K562 (cell line): ENCODE measurements around the gene TIFAB. TPM values are rescaled to one million over a fixed set of nuclear protein-coding genes. Genes with fewer than 3 reads are reported as not detected.

ENCODE experiments used
- CHD4 ChIP-seq: fragments of 200-600 bp; sonication (generic); IDR thresholded peaks from 3 replicates; pipeline ENCODE4 v1.6.1; 2012; ENCODE audit warnings: low read depth, mild to moderate bottlenecking, mixed read lengths, low read length, inconsistent platforms; ENCODE audit not compliant: insufficient read depth, insufficient replicate concordance, poor library complexity, severe bottlenecking
- DIDO1 ChIP-seq: fragments of 450-650 bp; IDR thresholded peaks from 2 replicates; pipeline ENCODE4 v1.6.1; 2016; ENCODE audit warnings: low read depth, missing biosample characterization, missing genetic modification characterization
- ETV5 ChIP-seq: sonication (generic); formaldehyde crosslinking; IDR thresholded peaks from 2 replicates; pipeline ENCODE4 v1.4.0; 2020; ENCODE audit warnings: low read depth, mild to moderate bottlenecking, missing genetic modification reagents
- KAT2B ChIP-seq: IDR thresholded peaks from one replicate; pipeline ENCODE4 v1.6.1; 2012; ENCODE audit warnings: low read depth, mild to moderate bottlenecking, control low read depth, inconsistent platforms, low read length, moderate library complexity
- KDM1A ChIP-seq, 2 experiments: fragments of 450-650 bp; IDR thresholded peaks; 2 replicates each; pipeline ENCODE4 v1.6.1; 2016; ENCODE audit warnings: mild to moderate bottlenecking in 2 of 2
- LCOR ChIP-seq: sonication (generic); formaldehyde crosslinking; IDR thresholded peaks from 2 replicates; pipeline ENCODE4 v1.8.0; 2022; ENCODE audit warnings: mild to moderate bottlenecking, missing genetic modification reagents
- MYBL2 ChIP-seq, 2 experiments: fragments of 450-650 bp in 1 of 2; sonication (generic) in 1 of 2; formaldehyde crosslinking in 1 of 2; IDR thresholded peaks; 2 replicates each; pipeline versions ENCODE4 v1.6.1 to v1.8.1; 2017 to 2022; ENCODE audit warnings: borderline replicate concordance in 1 of 2, inconsistent platforms in 1 of 2, low read depth in 1 of 2, mild to moderate bottlenecking in 1 of 2, missing genetic modification reagents in 1 of 2, moderate library complexity in 1 of 2
- RBM14 ChIP-seq: fragments of 200-400 bp; formaldehyde crosslinking; IDR thresholded peaks from 2 replicates; pipeline ENCODE4 v1.6.1; 2018; ENCODE audit warnings: low read depth, mild to moderate bottlenecking, low read length, moderate library complexity, borderline replicate concordance; ENCODE audit not compliant: insufficient read depth
- TBL1XR1 ChIP-seq, 2 experiments: IDR thresholded peaks; 2 replicates each; pipeline ENCODE4 v1.6.1; 2012; ENCODE audit warnings: improper control_type of control experiment in 2 of 2, low read length in 2 of 2, mild to moderate bottlenecking in 1 of 2
- XRCC5 ChIP-seq: fragments of 200-400 bp; formaldehyde crosslinking; IDR thresholded peaks from 2 replicates; pipeline ENCODE4 v1.6.1; 2017; ENCODE audit warnings: low read depth, mild to moderate bottlenecking, low read length
- ZC3H8 ChIP-seq: fragments of 450-650 bp; IDR thresholded peaks from 2 replicates; pipeline ENCODE4 v1.6.1; 2017
- ZNF274 ChIP-seq: IDR thresholded peaks from 2 replicates; pipeline ENCODE4 v1.6.1; 2011; ENCODE audit warnings: low read depth, mild to moderate bottlenecking, low read length, moderate library complexity, borderline replicate concordance
- polyA plus RNA-seq, 8 experiments: library from polyadenylated mRNA; depleted of rRNA in 4 of 8; stranded (reverse) in 5 of 8; unstranded in 3 of 8; fragments of >200 nt; fragmentation: Nextera tagmentation in 2 of 8; fragmentation: Illumina TruSeq in 1 of 8; extraction: Ambion mirVana in 2 of 8; extraction: Trizol in 1 of 8; gene quantifications; 2 replicates each; pipeline versions ENCODE4 v1.2.1 to v1.2.3, GENCODE V29; 2011 to 2014; ENCODE audit warnings: inconsistent platforms in 1 of 8, missing spikeins in 1 of 8
- total RNA-seq, 7 experiments: library from RNA; depleted of rRNA in 6 of 7; stranded (reverse); fragments of >200 nt in 6 of 7; fragmentation: Illumina TruSeq in 2 of 7; extraction: Trizol in 2 of 7; gene quantifications; 2 replicates each; pipeline versions ENCODE4 v1.2.1 to v1.2.3, GENCODE V29; 2011 to 2021; ENCODE audit warnings: low replicate concordance in 1 of 7
- TF ChIP-seq, protein P1 (sequence below), 2 experiments: IDR thresholded peaks in 1 of 2; conservative IDR thresholded peaks in 1 of 2; 2 replicates each; pipeline ENCODE4 v1.6.1; 2016; ENCODE audit warnings: low read depth in 2 of 2, mild to moderate bottlenecking in 1 of 2, missing compliant biosample characterization in 1 of 2, missing genetic modification characterization in 1 of 2, moderate library complexity in 1 of 2
- TF ChIP-seq, protein P2 (sequence below): fragments of 450-650 bp; IDR thresholded peaks from 2 replicates; pipeline ENCODE4 v1.6.1; 2016; ENCODE audit warnings: borderline replicate concordance
- TF ChIP-seq, protein P3 (sequence below): sonication (generic); formaldehyde crosslinking; IDR thresholded peaks from 2 replicates; pipeline ENCODE4 v1.8.0; 2023; ENCODE audit warnings: mild to moderate bottlenecking, missing genetic modification reagents
- TF ChIP-seq, protein P4 (sequence below), 2 experiments: fragments of 150-350 bp in 1 of 2; IDR thresholded peaks; 2 replicates each; pipeline ENCODE4 v1.6.1; 2012 to 2016; ENCODE audit warnings: low read depth in 2 of 2, low read length in 2 of 2, mild to moderate bottlenecking in 1 of 2, moderate library complexity in 1 of 2

The TIFAB gene
- total and polyA plus RNA-seq, 9 of the 15 experiments (the other 6 are each of a cell fraction or from before 2014, with no cell fraction given) = not detected

DNA sequence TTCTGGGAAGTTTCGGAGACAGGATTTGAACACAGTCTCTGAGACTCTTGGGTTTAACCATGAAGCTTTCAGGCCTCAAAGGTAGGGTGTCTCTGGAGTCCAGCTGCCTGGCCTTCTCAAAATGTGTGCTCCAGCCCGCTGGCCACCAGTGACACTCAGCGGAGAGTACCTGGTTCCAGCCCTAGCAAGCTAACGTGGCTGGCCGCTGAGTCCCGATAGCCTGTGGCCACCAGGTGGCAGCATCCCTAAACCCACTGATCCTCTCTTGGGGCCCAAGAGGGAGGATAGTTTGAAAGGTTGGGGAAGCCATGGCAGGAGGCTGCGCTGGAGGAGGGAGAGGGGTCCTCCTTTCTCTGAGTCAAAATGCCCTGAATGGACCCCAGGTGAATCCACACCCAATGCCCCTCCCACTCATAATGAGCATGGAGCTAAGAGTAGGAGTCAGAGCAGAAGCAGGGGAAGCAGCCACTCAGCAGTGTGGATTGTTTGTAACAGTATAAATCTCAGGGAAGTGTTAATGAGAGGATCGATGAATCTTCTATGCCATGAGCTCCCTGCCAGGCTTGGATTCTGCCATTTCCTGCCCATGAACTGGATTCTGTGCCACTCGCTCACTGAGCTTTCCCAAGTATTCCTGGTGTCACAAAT is 5.4 kb upstream of the TIFAB start (continued):
- TF ChIP-seq ETV5 (CRISPR knock-in tag) (no peak), LCOR (CRISPR knock-in tag) (no peak), KDM1A (IDR thresholded peaks at IDR 0.05) (no peak), XRCC5 (peak; percentile 91), CHD4 (no peak), MYBL2 (IDR thresholded peaks at IDR 0.05; ENCODE audit: low read depth) (no peak), MYBL2 (CRISPR knock-in tag; IDR thresholded peaks at IDR 0.05; ENCODE audit: borderline replicate concordance) (no peak), TBL1XR1 (IDR thresholded peaks at IDR 0.05; ENCODE audit: low read length in 2 of 2) (no peak), KAT2B (no peak), RBM14 (no peak), ZNF274 (no peak), ZC3H8 (no peak), DIDO1 (tag) (no peak)
- TF ChIP-seq, protein P1, sequence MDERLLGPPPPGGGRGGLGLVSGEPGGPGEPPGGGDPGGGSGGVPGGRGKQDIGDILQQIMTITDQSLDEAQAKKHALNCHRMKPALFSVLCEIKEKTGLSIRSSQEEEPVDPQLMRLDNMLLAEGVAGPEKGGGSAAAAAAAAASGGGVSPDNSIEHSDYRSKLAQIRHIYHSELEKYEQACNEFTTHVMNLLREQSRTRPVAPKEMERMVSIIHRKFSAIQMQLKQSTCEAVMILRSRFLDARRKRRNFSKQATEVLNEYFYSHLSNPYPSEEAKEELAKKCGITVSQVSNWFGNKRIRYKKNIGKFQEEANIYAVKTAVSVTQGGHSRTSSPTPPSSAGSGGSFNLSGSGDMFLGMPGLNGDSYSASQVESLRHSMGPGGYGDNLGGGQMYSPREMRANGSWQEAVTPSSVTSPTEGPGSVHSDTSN (CRISPR knock-in tag; IDR thresholded peaks at IDR 0.05; ENCODE audit: low read depth) = no peak
- TF ChIP-seq, protein P1 (tag; conservative IDR thresholded peaks at IDR 0.05; ENCODE audit: low read depth) = no peak
- TF ChIP-seq, protein P2, sequence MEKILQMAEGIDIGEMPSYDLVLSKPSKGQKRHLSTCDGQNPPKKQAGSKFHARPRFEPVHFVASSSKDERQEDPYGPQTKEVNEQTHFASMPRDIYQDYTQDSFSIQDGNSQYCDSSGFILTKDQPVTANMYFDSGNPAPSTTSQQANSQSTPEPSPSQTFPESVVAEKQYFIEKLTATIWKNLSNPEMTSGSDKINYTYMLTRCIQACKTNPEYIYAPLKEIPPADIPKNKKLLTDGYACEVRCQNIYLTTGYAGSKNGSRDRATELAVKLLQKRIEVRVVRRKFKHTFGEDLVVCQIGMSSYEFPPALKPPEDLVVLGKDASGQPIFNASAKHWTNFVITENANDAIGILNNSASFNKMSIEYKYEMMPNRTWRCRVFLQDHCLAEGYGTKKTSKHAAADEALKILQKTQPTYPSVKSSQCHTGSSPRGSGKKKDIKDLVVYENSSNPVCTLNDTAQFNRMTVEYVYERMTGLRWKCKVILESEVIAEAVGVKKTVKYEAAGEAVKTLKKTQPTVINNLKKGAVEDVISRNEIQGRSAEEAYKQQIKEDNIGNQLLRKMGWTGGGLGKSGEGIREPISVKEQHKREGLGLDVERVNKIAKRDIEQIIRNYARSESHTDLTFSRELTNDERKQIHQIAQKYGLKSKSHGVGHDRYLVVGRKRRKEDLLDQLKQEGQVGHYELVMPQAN = no peak
- TF ChIP-seq, protein P3, sequence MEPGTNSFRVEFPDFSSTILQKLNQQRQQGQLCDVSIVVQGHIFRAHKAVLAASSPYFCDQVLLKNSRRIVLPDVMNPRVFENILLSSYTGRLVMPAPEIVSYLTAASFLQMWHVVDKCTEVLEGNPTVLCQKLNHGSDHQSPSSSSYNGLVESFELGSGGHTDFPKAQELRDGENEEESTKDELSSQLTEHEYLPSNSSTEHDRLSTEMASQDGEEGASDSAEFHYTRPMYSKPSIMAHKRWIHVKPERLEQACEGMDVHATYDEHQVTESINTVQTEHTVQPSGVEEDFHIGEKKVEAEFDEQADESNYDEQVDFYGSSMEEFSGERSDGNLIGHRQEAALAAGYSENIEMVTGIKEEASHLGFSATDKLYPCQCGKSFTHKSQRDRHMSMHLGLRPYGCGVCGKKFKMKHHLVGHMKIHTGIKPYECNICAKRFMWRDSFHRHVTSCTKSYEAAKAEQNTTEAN = no peak
- TF ChIP-seq, protein P4, sequence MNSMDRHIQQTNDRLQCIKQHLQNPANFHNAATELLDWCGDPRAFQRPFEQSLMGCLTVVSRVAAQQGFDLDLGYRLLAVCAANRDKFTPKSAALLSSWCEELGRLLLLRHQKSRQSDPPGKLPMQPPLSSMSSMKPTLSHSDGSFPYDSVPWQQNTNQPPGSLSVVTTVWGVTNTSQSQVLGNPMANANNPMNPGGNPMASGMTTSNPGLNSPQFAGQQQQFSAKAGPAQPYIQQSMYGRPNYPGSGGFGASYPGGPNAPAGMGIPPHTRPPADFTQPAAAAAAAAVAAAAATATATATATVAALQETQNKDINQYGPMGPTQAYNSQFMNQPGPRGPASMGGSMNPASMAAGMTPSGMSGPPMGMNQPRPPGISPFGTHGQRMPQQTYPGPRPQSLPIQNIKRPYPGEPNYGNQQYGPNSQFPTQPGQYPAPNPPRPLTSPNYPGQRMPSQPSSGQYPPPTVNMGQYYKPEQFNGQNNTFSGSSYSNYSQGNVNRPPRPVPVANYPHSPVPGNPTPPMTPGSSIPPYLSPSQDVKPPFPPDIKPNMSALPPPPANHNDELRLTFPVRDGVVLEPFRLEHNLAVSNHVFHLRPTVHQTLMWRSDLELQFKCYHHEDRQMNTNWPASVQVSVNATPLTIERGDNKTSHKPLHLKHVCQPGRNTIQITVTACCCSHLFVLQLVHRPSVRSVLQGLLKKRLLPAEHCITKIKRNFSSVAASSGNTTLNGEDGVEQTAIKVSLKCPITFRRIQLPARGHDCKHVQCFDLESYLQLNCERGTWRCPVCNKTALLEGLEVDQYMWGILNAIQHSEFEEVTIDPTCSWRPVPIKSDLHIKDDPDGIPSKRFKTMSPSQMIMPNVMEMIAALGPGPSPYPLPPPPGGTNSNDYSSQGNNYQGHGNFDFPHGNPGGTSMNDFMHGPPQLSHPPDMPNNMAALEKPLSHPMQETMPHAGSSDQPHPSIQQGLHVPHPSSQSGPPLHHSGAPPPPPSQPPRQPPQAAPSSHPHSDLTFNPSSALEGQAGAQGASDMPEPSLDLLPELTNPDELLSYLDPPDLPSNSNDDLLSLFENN (IDR thresholded peaks at IDR 0.05; ENCODE audit: low read depth in 2 of 2, low read length in 2 of 2) = 0 out of 4 replicates have a peak, but pooled peaks of 1 of the 2 experiments have one; percentile 35
